Neural cell (in vitro differentiated cells): ENCODE measurements around the gene INPP5B. TPM values are rescaled to one million over a fixed set of nuclear protein-coding genes. Genes with fewer than 3 reads are reported as not detected.
"Not testable (repeated sequence)": the region's sequence is repeated elsewhere in the genome, so short reads cannot be mapped to it uniquely, and the experiment has no call there.

Experiments
- H2AFZ ChIP-seq: fragments of 200-600, 300-800 bp; sonication (generic), shearing (Covaris generic); 2 replicates; pipeline ENCODE4 v1.6.0; 2014; ENCODE audit warnings: low read depth, mild to moderate bottlenecking, antibody characterized with exemption, low read length, moderate library complexity
- H3F3A ChIP-seq: fragments of 200-600 bp; shearing (Covaris generic); 2 replicates; pipeline ENCODE4 v1.6.1; 2016; ENCODE audit warnings: mild to moderate bottlenecking, moderate library complexity, mixed read lengths, antibody characterized with exemption, low read length; ENCODE audit not compliant: insufficient read depth, poor library complexity, severe bottlenecking
- H3K27ac ChIP-seq: fragments of 200-600, 300-800 bp; sonication (generic), shearing (Covaris generic); 2 replicates; pipeline ENCODE4 v1.5.1; 2014; ENCODE audit warnings: mild to moderate bottlenecking, low read length, moderate library complexity
- H3K27me3 ChIP-seq: fragments of 300-800, 200-600 bp; sonication (generic), shearing (Covaris generic); 2 replicates; pipeline ENCODE4 v1.6.0; 2014; ENCODE audit warnings: mild to moderate bottlenecking, low read depth, low read length, moderate library complexity; ENCODE audit not compliant: insufficient read depth
- H3K36me3 ChIP-seq: fragments of 300-800, 200-600 bp; sonication (generic), shearing (Covaris generic); 2 replicates; pipeline ENCODE4 v1.5.1; 2014; ENCODE audit warnings: mild to moderate bottlenecking, antibody characterized with exemption, low read length, moderate library complexity; ENCODE audit not compliant: insufficient read depth
- H3K4me2 ChIP-seq: fragments of 300-800, 200-600 bp; sonication (generic), shearing (Covaris generic); 2 replicates; pipeline ENCODE4 v1.6.0; 2014; ENCODE audit warnings: mild to moderate bottlenecking, low read length
- H3K4me3 ChIP-seq: fragments of 300-800, 200-600 bp; sonication (generic), shearing (Covaris generic); 2 replicates; pipeline ENCODE4 v1.5.1; 2014; ENCODE audit warnings: mild to moderate bottlenecking, low read length, moderate library complexity
- H3K79me2 ChIP-seq: fragments of 200-600 bp; shearing (Covaris generic); replicated peaks from 2 replicates; pipeline ENCODE4 v1.6.0; 2014; ENCODE audit warnings: mild to moderate bottlenecking, low read length, moderate library complexity; ENCODE audit not compliant: insufficient read depth
- H3K9ac ChIP-seq: fragments of 300-800, 200-600 bp; sonication (generic), shearing (Covaris generic); 2 replicates; pipeline ENCODE4 v1.6.1; 2016; ENCODE audit warnings: mild to moderate bottlenecking, low read length, mixed read lengths
- H3K9me2 ChIP-seq: fragments of 200-600 bp; shearing (Covaris generic); 2 replicates; pipeline ENCODE4 v1.6.1; 2016; ENCODE audit warnings: mild to moderate bottlenecking, low read length, mixed read lengths; ENCODE audit not compliant: insufficient read depth
- H3K9me3 ChIP-seq: fragments of 200-600, 300-800 bp; sonication (generic), shearing (Covaris generic); 2 replicates; pipeline ENCODE4 v1.6.1; 2016; ENCODE audit warnings: mild to moderate bottlenecking, mixed run types, low read length, moderate library complexity, mixed read lengths
- H4K20me1 ChIP-seq: fragments of 200-600 bp; shearing (Covaris generic); 2 replicates; pipeline ENCODE4 v1.6.1; 2016; ENCODE audit warnings: mild to moderate bottlenecking, mixed run types; ENCODE audit not compliant: insufficient read depth
- EP300 ChIP-seq: fragments of 450-650 bp; conservative IDR thresholded peaks from 2 replicates; pipeline ENCODE4 v1.6.1; 2014; ENCODE audit warnings: antibody characterized with exemption, mild to moderate bottlenecking, moderate library complexity; ENCODE audit not compliant: poor library complexity, severe bottlenecking
- RAD21 ChIP-seq: fragments of 450-650 bp; conservative IDR thresholded peaks from 2 replicates; pipeline ENCODE4 v1.6.1; 2014; ENCODE audit warnings: antibody characterized with exemption, mild to moderate bottlenecking, moderate library complexity
- SMC3 ChIP-seq: fragments of 450-650 bp; conservative IDR thresholded peaks from 2 replicates; pipeline ENCODE4 v1.6.1; 2014; ENCODE audit warnings: antibody characterized with exemption, mild to moderate bottlenecking, moderate library complexity; ENCODE audit not compliant: poor library complexity
- polyA plus RNA-seq: library from polyadenylated mRNA; depleted of rRNA; stranded (reverse); fragments of >200 nt; gene quantifications from 2 replicates; pipeline ENCODE4 v1.2.3, GENCODE V29; 2014
- TF ChIP-seq, protein P1 (sequence below): IDR thresholded peaks from 2 replicates; pipeline ENCODE4 v1.6.1; 2012; ENCODE audit warnings: borderline replicate concordance

INPP5B gene
- polyA plus RNA-seq, 1 donor from 2014 or later, result 13.4 TPM

DNA sequence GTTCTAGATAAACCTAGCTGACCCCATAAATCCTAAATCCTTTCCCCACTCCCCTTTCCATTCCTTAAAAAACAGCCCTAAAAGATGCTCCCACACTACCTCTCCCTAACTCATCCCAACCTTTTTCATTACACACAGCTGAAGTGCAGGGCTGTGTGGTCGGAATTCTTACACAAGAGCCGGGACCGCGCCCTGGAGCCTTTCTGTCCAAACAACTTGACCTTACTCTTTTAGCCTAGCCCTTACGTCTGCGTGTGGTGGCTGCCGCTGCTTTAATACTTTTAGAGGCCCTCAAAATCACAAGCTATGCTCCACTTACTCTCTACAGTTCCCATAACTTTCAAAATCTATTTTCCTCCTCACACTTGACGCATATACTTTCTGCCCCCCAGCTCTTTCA, 36.0 kb downstream of the INPP5B start:
- H3K27me3 ChIP-seq, H3K4me3 ChIP-seq, H3K79me2 ChIP-seq, H3F3A ChIP-seq, H3K27ac ChIP-seq, H3K9me2 ChIP-seq, H3K9ac ChIP-seq, H3K36me3 ChIP-seq, H3K4me2 ChIP-seq, H2AFZ ChIP-seq, H3K9me3 ChIP-seq, H4K20me1 ChIP-seq: not testable (repeated sequence)

DNA sequence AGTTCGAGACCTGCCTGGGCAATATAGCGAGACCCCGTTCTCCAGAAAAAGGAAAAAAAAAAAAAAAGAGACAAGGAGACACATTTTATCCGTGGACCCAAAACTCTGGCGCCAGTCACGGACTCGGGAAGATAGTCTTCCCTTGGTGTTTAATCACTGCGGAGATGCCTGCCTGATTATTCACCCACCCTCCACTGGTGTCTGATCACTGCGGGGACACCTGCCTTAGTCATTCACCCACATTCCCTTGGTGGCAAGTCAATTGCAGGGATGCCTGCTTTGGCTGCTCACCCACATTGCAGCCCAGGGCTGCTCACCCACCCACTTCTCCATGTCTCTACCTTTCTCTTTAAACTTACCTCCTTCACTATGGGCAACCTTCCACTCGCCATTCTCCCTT, 38.3 kb downstream of the INPP5B start:
- H2AFZ ChIP-seq, H3K79me2 ChIP-seq, H3K4me3 ChIP-seq: not testable (repeated sequence)

DNA sequence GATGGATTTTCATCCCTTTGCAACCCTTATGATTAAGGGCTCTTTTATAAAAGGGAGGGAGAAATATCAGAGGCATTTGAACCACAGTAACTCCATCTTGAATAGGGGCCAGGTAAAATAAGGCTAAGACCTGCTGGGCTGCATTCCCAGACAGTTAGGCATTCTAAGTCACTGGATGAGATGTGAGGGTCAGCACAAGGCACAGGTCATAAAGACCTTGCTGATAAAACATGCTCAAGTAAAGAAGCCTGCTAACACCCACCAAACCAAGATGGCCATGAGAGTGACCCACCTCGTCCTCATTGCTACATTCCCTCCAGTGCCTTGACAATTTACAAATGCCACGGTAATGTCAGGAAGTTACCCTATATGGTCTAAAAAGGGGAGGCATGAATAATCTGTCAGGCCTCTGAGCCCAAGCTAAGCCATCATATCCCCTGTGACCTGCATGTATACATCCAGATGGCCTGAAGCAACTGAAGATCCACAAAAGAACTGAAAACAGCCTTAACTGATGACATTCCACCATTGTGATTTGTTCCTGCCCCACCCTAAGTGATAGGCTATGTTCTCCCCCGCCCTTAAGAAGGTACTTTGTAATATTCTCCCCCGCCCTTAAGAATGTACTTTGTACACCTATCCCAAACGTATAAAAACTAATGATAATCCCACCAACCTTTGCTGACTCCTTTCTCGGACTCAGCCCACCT, 39.3 kb downstream of the INPP5B start:
- H3K9me3 ChIP-seq, H3K79me2 ChIP-seq, H3K4me2 ChIP-seq: not testable (repeated sequence)

More for the DNA sequence above, 38.3 kb downstream of the INPP5B start:
- not testable (repeated sequence) for H3K9ac ChIP-seq, H3F3A ChIP-seq, H3K4me2 ChIP-seq, H3K27ac ChIP-seq, H3K36me3 ChIP-seq, H3K9me3 ChIP-seq, H4K20me1 ChIP-seq, H3K27me3 ChIP-seq, H3K9me2 ChIP-seq

DNA sequence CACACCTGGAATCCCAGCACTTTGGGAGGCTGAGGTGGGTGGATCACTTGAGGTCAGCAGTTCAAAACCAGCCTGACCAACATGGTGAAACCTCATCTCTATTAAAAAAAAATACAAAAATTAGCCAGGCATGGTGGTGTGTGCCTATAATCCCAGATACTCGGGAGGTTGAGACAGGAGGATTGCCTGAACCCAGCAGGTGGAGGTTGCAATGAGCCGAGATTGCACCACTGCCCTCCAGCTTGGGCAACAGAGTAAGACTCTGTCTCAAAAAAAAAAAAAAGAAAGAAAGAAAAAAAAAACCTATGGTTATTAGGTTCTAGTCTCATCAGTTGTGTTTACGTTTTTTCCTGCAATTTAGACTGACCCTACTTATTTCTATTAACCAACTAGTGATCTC, 40.3 kb downstream of the INPP5B start:
- H3F3A ChIP-seq, H3K27ac ChIP-seq, H4K20me1 ChIP-seq, H3K9me2 ChIP-seq, H3K9me3 ChIP-seq, H3K4me2 ChIP-seq, H2AFZ ChIP-seq, H3K4me3 ChIP-seq, H3K9ac ChIP-seq, H3K36me3 ChIP-seq, H3K79me2 ChIP-seq, H3K27me3 ChIP-seq: not testable (repeated sequence)

More for the DNA sequence above, 39.3 kb downstream of the INPP5B start:
- H3K4me3 ChIP-seq, H3F3A ChIP-seq, H3K9ac ChIP-seq, H2AFZ ChIP-seq, H3K36me3 ChIP-seq, H3K9me2 ChIP-seq, H3K27ac ChIP-seq, H4K20me1 ChIP-seq, H3K27me3 ChIP-seq: not testable (repeated sequence)

DNA sequence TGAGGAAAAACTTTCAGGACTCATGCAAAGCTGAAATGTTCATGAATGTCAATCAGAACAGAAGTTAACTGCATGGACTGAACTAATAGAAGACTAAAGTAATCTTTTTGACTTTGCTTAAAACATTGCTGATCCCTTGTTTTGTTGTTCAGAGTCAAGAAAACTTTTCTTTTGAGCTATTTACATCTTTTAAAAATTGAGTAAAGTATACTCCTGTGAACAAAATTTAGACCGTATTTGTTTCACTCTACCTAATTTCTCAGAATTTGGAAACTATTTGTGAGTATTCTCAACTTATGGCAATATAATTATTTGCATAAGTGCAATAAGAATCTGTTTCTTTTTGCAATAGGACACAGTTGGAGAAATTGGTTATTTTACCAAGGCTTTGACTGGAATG, 41.1 kb downstream of the INPP5B start:
- Histone ChIP-seq H2AFZ (no peak overlapping the region), H3K4me3 (no peak overlapping the region), H3K9ac (no peak overlapping the region), H3K27ac (no peak overlapping the region), H3F3A (no peaks in the 10 kb centered on the region), H3K79me2 (no peaks in the 10 kb centered on the region), H4K20me1 (no peaks in the 10 kb centered on the region), H3K9me3 (no peaks in the 10 kb centered on the region), H3K4me2 (no peak overlapping the region), H3K36me3 (no peaks in the 10 kb centered on the region), H3K27me3 (no peaks in the 10 kb centered on the region), H3K9me2 (no peaks in the 10 kb centered on the region)
- no peak for TF ChIP-seq RAD21
- TF ChIP-seq, protein P1, sequence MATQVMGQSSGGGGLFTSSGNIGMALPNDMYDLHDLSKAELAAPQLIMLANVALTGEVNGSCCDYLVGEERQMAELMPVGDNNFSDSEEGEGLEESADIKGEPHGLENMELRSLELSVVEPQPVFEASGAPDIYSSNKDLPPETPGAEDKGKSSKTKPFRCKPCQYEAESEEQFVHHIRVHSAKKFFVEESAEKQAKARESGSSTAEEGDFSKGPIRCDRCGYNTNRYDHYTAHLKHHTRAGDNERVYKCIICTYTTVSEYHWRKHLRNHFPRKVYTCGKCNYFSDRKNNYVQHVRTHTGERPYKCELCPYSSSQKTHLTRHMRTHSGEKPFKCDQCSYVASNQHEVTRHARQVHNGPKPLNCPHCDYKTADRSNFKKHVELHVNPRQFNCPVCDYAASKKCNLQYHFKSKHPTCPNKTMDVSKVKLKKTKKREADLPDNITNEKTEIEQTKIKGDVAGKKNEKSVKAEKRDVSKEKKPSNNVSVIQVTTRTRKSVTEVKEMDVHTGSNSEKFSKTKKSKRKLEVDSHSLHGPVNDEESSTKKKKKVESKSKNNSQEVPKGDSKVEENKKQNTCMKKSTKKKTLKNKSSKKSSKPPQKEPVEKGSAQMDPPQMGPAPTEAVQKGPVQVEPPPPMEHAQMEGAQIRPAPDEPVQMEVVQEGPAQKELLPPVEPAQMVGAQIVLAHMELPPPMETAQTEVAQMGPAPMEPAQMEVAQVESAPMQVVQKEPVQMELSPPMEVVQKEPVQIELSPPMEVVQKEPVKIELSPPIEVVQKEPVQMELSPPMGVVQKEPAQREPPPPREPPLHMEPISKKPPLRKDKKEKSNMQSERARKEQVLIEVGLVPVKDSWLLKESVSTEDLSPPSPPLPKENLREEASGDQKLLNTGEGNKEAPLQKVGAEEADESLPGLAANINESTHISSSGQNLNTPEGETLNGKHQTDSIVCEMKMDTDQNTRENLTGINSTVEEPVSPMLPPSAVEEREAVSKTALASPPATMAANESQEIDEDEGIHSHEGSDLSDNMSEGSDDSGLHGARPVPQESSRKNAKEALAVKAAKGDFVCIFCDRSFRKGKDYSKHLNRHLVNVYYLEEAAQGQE, result no peak
- no peak for TF ChIP-seq SMC3
- TF ChIP-seq EP300, result no peak

DNA sequence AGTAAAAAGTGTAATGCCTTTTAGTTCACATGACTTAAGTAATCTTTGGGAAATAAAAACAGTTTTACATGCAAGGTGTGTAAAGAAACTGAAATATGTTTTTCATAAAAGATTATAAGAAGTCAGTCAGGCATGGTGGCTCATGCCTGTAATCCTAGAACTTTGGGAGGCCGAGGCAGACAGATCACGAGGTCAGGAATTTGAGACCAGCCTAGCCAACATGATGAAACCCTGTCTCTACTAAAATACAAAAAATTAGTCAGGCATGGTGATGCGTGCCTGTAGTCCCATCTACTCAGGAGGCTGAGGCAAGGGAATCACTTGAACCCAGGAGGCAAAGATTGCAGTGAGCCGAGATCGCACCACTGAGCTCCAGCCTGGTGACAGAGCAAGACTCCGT, 42.9 kb downstream of the INPP5B start:
- not testable (repeated sequence) for H3K9me3 ChIP-seq, H3F3A ChIP-seq, H3K27me3 ChIP-seq, H3K9ac ChIP-seq, H4K20me1 ChIP-seq, H2AFZ ChIP-seq, H3K9me2 ChIP-seq, H3K79me2 ChIP-seq, H3K4me2 ChIP-seq, H3K27ac ChIP-seq, H3K36me3 ChIP-seq, H3K4me3 ChIP-seq
